ENCODE results near the gene KIF21B. TPM values are rescaled to one million over a fixed set of nuclear protein-coding genes. Genes with fewer than 3 reads are reported as not detected.

The KIF21B gene
- total RNA-seq, 1 experiment from 2014 or later = 4.7 TPM

DNA sequence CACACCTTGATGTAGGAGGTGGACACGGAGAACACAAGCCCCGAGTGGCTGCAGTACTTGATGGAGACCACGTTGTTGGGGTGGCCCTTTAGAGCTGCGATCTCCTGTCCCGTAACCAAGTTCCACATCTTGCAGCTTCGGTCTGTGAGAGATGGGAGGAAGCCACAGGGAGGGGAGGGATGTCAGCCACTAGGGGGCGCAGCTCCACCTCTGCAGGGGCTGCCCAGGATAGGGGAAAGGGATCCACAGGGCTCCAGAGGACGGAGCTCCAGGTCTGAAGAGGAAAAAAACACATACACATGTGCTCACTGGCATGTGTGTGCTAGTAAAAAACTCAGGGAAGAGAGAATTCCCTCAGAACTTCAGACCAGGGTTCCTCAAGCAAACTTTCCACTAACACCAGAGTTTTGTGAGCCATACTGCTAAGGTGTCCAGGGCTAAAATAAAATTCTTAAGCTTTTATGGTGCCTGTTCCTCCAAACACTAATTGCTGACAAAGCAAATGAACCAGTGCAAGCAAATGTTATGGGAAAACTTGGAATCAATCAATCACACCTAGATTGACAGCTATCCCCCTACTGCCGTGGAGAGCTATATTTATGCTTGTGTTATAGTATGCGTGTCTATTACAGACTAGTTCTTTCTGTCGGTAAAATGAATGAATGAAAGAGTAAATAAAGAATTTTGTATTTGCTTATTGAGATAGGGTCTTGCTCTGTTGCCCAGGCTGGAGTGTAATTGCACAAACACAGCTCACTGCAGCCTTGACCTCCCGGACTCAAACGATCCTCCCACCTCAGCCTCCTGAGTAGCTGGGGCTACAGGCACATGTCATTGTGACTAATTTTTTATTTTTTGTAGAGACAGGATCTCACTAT lies 43.7 kb downstream of the KIF21B start:
- peak; percentile 13 for DNase-seq (ENCODE audit: low spot score)
- in situ Hi-C loops (cut with HindIII; ENCODE audit: low sequenced_read_pairs) = loop anchor here (10.0 kb wide), 1 partner anchor 65 kb away; no protein-coding TSS in a partner anchor

DNA sequence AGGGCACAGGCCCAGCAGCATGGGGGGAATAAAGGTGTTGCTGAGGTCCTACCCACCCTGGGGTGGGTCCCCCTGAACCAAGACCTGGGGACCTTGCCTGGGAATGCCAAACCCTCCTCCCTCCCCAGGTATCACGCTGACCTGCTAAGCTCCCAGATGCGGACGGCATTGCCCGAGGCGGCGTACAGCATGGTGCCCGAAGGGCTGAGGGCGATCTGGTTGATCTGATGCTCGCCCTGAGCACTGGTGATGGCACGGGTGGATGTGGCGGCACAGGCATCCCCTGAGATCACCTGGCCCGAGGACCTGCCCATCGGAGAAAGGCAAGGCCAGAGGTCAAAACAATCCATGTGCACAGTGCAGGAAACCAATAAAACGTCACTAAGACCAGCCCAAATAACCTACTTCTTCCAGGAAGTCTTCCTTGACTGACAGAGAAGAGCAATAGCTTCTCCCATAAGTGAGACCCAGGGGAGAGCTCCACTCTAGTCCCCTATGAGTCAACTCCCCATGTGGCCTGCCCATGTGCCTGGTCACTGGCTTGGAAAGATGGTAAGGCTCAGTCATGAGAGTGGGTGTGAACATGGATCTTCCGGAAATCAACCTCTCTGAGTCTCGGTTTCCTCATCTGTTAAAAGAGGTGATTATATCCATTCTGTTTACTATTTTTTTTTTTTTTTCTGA lies 46.3 kb downstream of the KIF21B start:
- in situ Hi-C loops (cut with HindIII; ENCODE audit: low sequenced_read_pairs) = no loop called here
- no peak for DNase-seq (ENCODE audit: low spot score)

DNA sequence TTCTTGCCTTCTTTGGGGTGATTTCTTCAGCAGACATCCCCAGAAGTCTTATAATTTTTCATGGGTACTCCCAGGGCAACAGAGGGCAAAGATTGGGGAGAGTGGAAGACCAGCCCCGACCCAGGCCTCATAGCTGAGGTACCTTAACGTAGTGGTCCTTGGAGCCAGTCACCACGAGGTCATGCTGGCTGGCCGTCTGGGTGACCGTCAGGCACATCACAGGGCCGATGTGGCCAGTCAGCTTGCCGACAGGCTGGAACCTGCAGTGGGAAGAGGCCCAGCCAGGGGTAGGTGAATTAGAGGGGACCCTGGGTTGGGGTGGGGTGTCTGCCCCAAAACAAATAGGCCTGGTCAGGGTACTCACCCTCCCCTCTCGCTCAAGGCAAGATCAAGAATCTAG lies 46.9 kb downstream of the KIF21B start:
- no peak for DNase-seq (ENCODE audit: low spot score)
- in situ Hi-C loops (cut with HindIII; ENCODE audit: low sequenced_read_pairs) = no loop called here

DNA sequence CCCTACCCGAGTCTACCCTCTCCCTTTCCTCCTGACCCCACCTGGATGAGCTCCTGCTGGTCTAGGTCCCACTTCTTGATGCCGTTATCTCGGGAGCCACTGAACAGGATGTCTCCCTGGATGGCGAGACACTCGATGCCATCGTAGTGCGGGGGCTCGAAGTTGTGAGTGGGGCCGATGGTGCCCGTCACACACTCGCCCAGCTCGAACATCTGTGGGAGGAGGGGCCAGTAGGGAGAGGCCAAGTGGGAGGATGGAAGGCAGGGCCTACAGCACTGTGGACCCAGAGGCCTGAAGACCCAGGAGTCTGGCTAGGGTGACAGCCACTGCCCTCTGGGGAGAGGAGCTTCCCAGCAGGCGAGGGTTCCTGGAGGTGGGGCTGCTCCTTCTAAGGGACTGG lies 48.1 kb downstream of the KIF21B start:
- DNase-seq (ENCODE audit: low spot score) = no peak
- in situ Hi-C loops (cut with HindIII; ENCODE audit: low sequenced_read_pairs) = no loop called here

DNA sequence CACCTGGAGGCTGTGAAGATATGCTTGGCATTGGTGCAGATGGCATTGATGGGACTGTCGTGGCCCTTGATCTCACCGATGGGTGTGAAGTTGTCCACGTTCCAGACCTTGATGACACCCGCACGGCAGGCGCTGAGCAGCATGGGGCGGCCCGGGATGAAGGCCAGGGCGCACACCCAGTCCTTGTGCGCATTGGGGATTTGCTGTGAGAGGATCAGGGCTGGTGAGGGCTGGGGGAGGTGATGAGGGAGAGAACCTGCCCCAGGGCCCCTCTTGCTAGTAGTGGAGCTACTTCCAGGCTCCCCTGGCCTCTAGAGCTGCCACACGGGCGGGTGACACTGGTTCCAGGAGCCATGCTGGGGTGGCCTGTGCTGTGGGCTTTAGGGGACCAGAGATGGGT lies 48.8 kb downstream of the KIF21B start:
- in situ Hi-C loops (cut with HindIII; ENCODE audit: low sequenced_read_pairs) = no loop called here

DNA sequence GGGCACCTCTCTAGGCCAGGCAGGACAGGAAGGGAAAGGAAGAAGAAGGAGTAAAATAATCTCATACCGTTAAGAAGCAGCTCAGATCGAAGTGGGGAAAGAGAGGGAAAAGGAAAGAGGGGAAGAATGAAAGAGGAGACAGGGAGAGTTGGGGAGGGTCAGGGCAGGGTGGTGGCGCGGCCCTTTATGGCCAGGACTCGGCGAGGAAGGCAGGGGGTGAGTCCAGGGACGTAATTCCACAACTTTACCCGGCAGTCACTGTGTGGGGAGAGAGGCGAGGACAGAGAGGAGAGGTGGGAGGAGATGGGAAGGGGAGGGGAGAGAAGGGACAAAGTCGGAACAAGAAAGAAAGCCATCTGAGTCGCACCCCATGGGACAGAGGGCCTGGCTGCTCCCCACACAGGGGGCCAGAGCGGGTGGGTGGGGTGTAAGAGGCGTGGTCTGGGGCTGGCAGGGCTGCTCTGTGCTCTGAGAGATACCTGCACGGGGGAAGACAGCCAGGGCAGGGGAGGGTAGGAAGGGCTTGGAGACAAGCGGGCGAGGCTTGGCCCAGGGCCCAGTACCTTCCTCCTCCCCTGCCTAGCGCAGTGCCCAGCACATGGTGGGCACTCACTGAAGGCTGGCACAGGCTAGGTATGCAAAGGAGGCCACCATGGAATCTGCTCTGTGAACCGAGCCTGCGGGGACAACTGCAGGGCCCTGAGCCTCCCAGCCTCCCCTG lies 49.4 kb downstream of the KIF21B start:
- no peak for DNase-seq (ENCODE audit: low spot score)
- in situ Hi-C loops (cut with HindIII; ENCODE audit: low sequenced_read_pairs) = no loop called here

More for the DNA sequence above, 48.8 kb downstream of the KIF21B start:
- DNase-seq (ENCODE audit: low spot score) = no peak

DNA sequence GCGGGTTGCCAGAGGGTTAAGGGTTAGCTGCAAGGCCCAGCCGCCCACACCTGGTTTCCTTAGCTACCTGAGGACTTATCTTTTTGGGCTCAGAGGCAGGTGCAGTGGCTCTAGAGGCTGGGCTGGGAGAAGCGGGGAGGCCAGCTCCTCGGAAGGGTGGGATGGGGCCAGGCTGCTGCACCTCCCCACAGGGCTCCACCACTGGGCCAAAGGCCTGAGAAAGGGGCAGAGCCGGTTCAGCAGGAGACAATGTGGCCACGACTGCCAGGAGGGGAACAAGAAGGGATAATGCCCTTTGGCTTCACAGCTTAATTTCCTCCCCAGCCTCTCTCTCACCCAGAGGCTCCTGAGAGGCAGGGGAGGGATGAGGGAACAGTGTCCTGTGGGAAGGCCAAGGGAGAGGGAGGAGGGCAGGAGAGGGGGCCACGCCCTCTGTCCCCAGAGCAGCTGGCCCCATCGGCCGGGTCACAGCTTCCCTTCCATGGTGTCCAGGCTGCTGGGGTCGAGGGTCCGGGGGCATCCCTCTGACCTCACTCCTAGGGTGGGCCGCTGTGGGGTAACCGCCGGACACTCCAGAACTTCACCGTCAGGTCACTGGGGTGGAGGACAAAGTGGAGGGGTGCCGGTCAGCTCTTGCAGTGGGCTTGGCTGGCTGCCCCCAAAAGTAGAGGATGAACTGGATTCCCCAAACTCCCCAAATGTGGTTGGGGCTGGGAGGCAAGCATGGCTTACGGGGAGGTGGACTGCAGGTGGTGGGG lies 50.4 kb downstream of the KIF21B start:
- in situ Hi-C loops (cut with HindIII; ENCODE audit: low sequenced_read_pairs) = no loop called here
- no peak for DNase-seq (ENCODE audit: low spot score)

DNA sequence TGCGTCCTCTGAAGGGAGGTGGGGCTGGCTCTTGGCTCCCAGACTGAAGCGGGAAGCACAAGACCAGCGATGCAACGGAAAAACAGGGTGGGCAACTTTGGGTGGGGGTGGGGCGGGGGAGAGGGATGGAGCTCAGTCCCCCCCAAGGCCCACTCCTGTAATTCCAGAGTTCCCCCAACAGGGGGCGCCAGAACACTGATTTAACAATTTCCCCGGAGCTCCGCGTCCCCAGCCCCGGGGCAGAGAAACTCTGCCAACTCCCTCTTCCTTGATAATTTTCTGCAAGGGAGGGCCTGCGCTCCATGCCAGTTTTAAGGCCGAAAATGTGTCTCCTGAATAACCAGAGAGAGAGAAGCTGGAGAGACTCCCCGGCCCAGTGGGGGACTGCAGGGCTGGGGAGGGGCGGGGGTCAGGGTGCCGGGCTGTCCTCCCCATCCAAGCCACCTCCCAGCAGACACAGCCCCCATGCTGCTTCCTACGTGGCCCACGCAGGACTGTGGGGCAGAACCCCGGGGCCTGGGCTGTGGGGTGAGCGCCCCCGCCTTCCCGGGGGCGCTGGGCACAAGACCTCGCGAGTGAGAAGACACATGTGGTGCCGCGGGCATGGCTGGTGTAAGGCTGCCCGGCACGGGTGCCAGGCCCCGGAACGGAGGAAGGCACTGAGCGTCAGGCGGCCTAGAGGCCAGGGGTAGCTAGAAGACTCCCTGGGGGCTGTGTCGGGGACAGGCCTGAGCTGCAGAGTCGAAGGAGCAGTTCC lies 51.4 kb downstream of the KIF21B start:
- peak; percentile 38 for DNase-seq (ENCODE audit: low spot score)
- in situ Hi-C loops (cut with HindIII; ENCODE audit: low sequenced_read_pairs) = no loop called here

DNA sequence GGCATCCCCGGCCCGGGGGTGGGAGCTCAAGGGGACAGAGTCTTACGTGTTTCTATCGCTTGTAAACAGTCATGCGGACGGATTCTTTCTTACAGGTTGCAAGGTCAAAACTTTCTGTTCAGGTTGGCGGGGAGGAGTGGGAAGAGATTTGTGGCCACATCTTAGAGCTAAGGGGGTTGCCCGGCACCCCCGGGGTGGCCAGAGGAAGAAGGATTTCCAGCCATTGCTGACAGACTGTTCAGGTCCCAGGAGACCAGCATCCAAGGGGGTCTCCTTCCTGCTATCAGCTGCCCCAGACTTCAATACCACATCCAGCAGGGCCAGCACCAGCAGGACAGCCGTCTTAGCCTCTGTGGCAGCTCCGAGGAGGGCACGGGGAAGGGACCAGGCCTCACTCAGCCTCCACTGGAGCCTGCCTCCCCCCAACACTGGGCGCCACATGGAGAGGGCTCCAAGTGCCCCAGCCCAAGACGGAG lies 52.0 kb downstream of the KIF21B start:
- in situ Hi-C loops (cut with HindIII; ENCODE audit: low sequenced_read_pairs) = no loop called here
- DNase-seq (ENCODE audit: low spot score) = no peak

DNA sequence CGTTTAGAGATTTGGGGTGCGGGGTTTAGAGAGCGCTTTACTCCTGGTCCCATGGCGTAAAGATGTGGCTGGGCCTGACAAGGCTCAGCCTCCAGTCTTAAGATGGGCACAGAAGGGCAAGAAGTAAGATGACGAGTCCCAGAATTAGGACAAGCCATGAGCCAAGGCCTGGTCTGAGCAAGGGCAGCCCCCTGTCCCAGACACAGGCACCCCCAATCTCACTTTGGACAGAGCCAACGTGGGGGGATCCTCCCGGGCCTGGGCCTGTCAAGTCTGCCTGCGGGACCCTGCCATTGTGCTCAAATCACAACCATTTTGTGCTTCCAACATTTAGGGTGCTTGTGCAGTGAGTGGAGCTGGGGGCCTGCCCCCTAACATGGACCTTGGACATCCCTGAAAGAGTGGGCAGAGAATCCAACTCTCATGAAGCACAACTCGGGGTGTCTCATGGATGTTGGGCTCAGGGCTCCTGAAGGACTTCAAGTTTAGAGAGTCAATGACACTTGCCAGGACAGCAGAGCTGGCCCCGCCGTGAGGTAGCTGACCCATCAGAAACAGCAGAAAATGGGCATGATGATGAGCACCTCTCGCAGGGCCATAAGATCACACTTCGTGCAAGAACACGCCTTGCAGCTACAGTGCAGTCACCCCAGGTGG lies 52.6 kb downstream of the KIF21B start:
- no peak for DNase-seq (ENCODE audit: low spot score)
- in situ Hi-C loops (cut with HindIII; ENCODE audit: low sequenced_read_pairs) = no loop called here

DNA sequence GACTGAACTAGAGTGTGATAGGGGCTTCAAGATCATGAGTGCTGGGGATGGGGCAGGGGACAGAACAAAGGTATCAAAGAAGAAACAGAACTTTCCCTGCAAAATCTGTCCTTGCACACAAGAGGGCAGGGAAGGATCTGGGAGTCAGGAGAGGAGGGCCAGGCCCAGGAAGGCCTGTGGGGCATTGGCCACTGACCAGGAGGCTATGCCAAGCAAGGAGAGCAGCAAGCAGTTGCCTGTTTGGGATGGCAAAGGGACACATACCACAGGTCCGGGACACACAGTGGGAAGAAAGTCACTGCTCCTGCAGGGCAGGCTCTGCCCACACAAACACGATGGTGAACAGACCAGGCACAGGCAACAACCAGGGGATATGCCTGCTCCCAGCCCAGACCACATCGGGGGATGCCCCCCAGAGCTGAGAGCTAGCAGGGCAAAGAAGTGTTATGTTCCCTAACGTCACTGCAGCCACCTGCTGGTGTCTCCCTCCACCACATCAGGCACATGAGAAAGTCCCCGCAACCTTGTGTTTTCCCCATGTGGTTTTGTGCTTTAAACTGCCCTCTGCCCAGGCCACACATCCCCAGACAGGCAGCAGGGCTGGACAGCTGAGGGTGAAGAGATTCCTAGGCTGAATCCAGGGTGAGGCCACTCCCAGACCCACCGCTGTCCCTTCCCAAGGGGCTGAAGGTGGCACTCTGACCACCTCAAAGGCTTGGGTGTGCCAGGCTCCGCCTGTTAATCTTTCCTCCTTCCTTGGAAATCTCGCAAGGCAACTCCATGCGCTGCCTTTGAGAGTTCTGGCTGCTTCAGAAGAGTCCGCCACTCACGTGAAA lies 53.6 kb downstream of the KIF21B start:
- DNase-seq (ENCODE audit: low spot score) = no peak
- in situ Hi-C loops (cut with HindIII; ENCODE audit: low sequenced_read_pairs) = loop anchor here (5.0 kb wide), 1 partner anchor 52 kb away; the partner anchor contains the start of gene KIF21B

DNA sequence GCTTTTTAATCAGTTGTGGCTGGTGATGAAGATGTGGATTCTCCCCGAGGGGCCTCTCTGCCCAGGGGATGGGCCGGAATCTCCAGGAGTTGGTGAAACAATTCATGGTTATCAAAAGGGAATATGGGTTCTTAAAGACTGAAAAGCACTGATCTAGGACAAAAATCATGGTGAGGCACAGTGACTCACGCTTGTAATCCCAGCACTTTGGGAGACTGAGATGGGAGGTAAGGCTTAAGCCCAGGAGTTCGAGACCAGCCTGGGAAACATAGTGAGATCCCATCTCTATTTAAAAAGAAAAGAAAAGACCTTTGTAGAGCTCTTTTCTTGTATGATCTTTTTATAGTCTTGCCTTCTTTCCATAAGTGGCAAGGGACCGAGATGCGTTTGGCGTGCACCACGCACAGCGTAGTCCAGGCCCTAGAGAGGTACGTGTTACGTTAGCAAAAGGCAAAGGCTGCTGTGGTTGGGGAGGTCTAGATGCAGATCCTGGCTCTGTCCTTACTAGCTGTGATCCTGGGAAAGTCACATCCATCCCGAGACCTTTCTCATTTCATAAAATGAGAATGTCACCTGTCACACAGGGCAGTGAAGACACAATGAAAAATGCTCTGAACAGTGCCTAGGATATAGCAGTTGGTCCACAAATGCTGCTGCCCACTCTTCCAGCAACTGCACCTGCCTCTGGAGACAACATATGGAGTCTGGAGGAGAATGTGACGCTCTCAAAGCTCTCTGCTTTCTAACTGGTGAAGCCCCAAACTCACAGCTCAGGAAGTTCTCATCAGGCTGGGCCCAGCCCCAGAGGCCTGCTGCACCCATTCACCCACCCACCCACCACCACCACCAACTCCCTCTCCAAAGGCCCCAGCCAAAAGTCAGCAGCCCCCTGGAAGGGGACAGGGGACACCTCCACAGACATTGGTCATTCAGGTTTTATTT lies 54.8 kb downstream of the KIF21B start:
- no peak for DNase-seq (ENCODE audit: low spot score)
- in situ Hi-C loops (cut with HindIII; ENCODE audit: low sequenced_read_pairs) = loop anchor here (5.0 kb wide), 1 partner anchor 54 kb away; the partner anchor contains the start of gene KIF21B

DNA sequence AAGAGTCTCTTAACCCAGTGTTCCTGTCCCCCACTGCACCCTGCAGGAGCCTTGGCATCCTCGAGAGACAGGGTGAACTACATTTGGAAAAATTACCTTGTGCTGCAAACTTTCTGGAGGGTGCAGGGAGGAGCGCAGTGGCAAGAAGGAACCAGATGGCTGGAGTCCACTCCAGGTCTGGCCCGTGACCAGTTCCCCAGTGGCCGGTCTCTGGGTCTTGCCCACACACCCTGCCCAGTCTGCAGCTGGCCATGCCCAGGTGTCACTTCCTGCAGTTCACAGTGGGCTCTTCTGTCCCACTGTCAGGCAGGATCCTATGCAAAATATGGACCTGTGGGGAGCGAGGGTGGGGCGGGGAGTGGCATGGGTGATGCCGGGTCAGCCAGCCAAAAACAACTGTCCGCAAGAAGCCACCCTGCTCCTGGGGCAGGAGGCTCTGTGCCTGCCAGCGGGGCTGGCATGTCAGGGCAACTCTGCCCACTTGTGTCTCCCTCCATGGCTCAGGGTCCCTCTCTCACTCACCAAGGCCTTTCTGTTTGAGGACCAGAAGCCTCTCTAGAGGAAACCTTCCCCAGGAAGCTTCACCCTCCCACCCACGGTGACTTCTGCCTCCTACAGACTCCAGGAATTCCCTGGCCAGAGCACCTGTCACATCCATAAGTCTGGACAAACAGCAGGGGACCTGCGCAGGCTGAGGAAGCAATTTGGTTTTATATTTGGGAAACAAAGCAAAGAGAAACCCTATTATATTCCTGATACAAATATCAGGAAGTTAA lies 55.6 kb downstream of the KIF21B start:
- DNase-seq (ENCODE audit: low spot score) = no peak
- in situ Hi-C loops (cut with HindIII; ENCODE audit: low sequenced_read_pairs) = loop anchor here (5.0 kb wide), 1 partner anchor 54 kb away; the partner anchor contains the start of gene KIF21B

DNA sequence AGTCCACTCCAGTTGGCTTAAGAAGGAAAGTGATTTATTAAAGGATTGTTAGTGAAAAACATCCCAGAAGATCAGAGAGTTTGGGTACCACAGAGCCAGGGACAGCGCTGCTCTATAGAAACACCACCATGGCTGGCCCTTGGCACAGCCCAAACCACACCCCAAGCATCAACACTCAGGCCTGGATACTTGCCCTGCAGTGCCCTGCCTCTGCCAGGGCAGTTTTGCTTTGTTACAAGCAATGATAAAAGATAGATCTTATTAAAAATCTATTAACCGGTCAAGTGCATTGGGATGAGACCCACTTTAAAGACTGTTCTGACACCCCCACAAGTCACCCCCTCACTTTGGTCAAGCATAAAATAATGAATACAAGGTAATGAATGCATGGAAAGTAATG lies 56.6 kb downstream of the KIF21B start:
- in situ Hi-C loops (cut with HindIII; ENCODE audit: low sequenced_read_pairs) = loop anchor here (5.0 kb wide), 1 partner anchor 55 kb away; the partner anchor contains the start of gene KIF21B
- no peak for DNase-seq (ENCODE audit: low spot score)
